KOPT-K1 (cell line): ENCODE measurements around the gene PODNL1.

Experiments
- H3K27ac ChIP-seq: fragments of 200-600 bp; sonication (generic); 2 replicates; pipeline ENCODE4 v1.5.1; 2016; ENCODE audit warnings: antibody characterized with exemption, mild to moderate bottlenecking, low read depth, low read length; ENCODE audit not compliant: poor library complexity, severe bottlenecking
- H3K36me3 ChIP-seq: fragments of 200-600 bp; sonication (generic); 2 replicates; pipeline ENCODE4 v1.5.1; 2017; ENCODE audit warnings: antibody characterized with exemption, mild to moderate bottlenecking, low read length, moderate library complexity; ENCODE audit not compliant: insufficient read depth
- H3K9me3 ChIP-seq: fragments of 200-600 bp; sonication (generic); 2 replicates; pipeline ENCODE4 v1.5.1; 2017; ENCODE audit warnings: antibody characterized with exemption, low read length, mild to moderate bottlenecking; ENCODE audit not compliant: insufficient read depth, poor library complexity, severe bottlenecking

Gene PODNL1

GRCh38 chr19:13955662-13956364 is 17.6 kb upstream of the PODNL1 start:
- Histone ChIP-seq H3K27ac (no peak overlapping the region), H3K9me3 (no peaks in the 10 kb centered on the region), H3K36me3 (peaks cover 73% of the 10 kb centered on the region)

- H3K27ac ChIP-seq = no peak overlapping the region
- H3K9me3 ChIP-seq = no peaks in the 10 kb centered on the region
- H3K36me3 ChIP-seq = peaks cover 56% of the 10 kb centered on the region
Measured at GRCh38 chr19:13954185-13954584, 16.0 kb upstream of the PODNL1 start.

- H3K9me3 ChIP-seq = no peaks in the 10 kb centered on the region
- peak overlapping the region; percentile 92 for H3K27ac ChIP-seq
- peaks cover 45% of the 10 kb centered on the region for H3K36me3 ChIP-seq
Measured at GRCh38 chr19:13952931-13953531, 14.8 kb upstream of the PODNL1 start.

- Histone ChIP-seq H3K36me3 (peaks cover 38% of the 10 kb centered on the region), H3K27ac (peak within 1 kb of the TSS; percentile 92)
Measured at GRCh38 chr19:13952154-13952930, 14.1 kb upstream of the PODNL1 start, which contains the start of gene DCAF15. DCAF15 (plus strand) TSS chr19:13952509; CDS start chr19:13952513, 4 bp downstream.

GRCh38 chr19:13951799-13952153 is 13.6 kb upstream of the PODNL1 start:
- Histone ChIP-seq H3K27ac (peak overlapping the region; percentile 92), H3K36me3 (peaks cover 32% of the 10 kb centered on the region), H3K9me3 (no peaks in the 10 kb centered on the region)

More at GRCh38 chr19:13952154-13952930, 14.1 kb upstream of the PODNL1 start, which contains the start of gene DCAF15:
- no peaks in the 10 kb centered on the region for H3K9me3 ChIP-seq

GRCh38 chr19:13951043-13951442 is 12.8 kb upstream of the PODNL1 start:
- Histone ChIP-seq H3K36me3 (peaks cover 25% of the 10 kb centered on the region), H3K9me3 (no peaks in the 10 kb centered on the region), H3K27ac (no peak overlapping the region)

- Histone ChIP-seq H3K27ac (no peak overlapping the region), H3K9me3 (no peaks in the 10 kb centered on the region), H3K36me3 (no peaks in the 10 kb centered on the region)
Measured at GRCh38 chr19:13946414-13946813, 8.2 kb upstream of the PODNL1 start.

GRCh38 chr19:13942023-13942684 is 3.9 kb upstream of the PODNL1 start:
- no peaks in the 10 kb centered on the region for H3K36me3 ChIP-seq
- H3K9me3 ChIP-seq = no peaks in the 10 kb centered on the region

GRCh38 chr19:13937479-13938300 is 527 bp downstream of the PODNL1 start:
- Histone ChIP-seq H3K36me3 (no peaks in the 10 kb centered on the region), H3K9me3 (no peaks in the 10 kb centered on the region), H3K27ac (no peak overlapping the region)

More at GRCh38 chr19:13942023-13942684, 3.9 kb upstream of the PODNL1 start:
- no peak overlapping the region for H3K27ac ChIP-seq

- no peaks in the 10 kb centered on the region for H3K9me3 ChIP-seq
- 0 out of 2 replicates have a peak, but pooled peaks cover 1% of the 10 kb centered on the region for H3K36me3 ChIP-seq
Measured at GRCh38 chr19:13935765-13936510, 2.3 kb downstream of the PODNL1 start.

GRCh38 chr19:13934785-13935109 is 3.5 kb downstream of the PODNL1 start:
- no peak overlapping the region for H3K27ac ChIP-seq
- H3K9me3 ChIP-seq = no peaks in the 10 kb centered on the region
- 0 out of 2 replicates have a peak, but pooled peaks cover 12% of the 10 kb centered on the region for H3K36me3 ChIP-seq

More at GRCh38 chr19:13935765-13936510, 2.3 kb downstream of the PODNL1 start:
- H3K27ac ChIP-seq = no peak overlapping the region

GRCh38 chr19:13932911-13933393 is 5.3 kb downstream of the PODNL1 start:
- Histone ChIP-seq H3K27ac (no peak overlapping the region), H3K9me3 (no peaks in the 10 kb centered on the region)

GRCh38 chr19:13932149-13932637 is 6.0 kb downstream of the PODNL1 start:
- no peak overlapping the region for H3K27ac ChIP-seq

More at GRCh38 chr19:13932911-13933393, 5.3 kb downstream of the PODNL1 start:
- peaks cover 17% of the 10 kb centered on the region; the same call in 1 of the 2 replicates for H3K36me3 ChIP-seq

More at GRCh38 chr19:13932149-13932637, 6.0 kb downstream of the PODNL1 start:
- Histone ChIP-seq H3K9me3 (no peaks in the 10 kb centered on the region), H3K36me3 (peaks cover 24% of the 10 kb centered on the region; the same call in 1 of the 2 replicates)
